H9 (cell line): ENCODE data around the gene CASQ2. TPM values are rescaled to one million over a fixed set of nuclear protein-coding genes. Genes with fewer than 3 reads are reported as not detected.

Source experiments
- DNase-seq: peaks from one replicate; pipeline ENCODE4 v3.0.0-alpha.2; 2017
- H2AFZ ChIP-seq: one replicate; pipeline ENCODE4 v1.6.1; 2013; ENCODE audit warnings: mild to moderate bottlenecking, low read length, control low read depth, moderate library complexity
- H2AK5ac ChIP-seq: 2 replicates; pipeline ENCODE4 v1.6.1; 2013; ENCODE audit warnings: low read length, control low read depth, mixed read lengths; ENCODE audit not compliant: insufficient read length
- H2BK120ac ChIP-seq: one replicate; pipeline ENCODE4 v1.6.1; 2013; ENCODE audit warnings: low read depth, mild to moderate bottlenecking, low read length, control low read depth, inconsistent platforms; ENCODE audit not compliant: poor library complexity, severe bottlenecking
- H2BK12ac ChIP-seq: 2 replicates; pipeline ENCODE4 v1.6.1; 2013; ENCODE audit warnings: low read length, control low read depth, mixed read lengths, low read depth; ENCODE audit not compliant: insufficient read length
- H2BK15ac ChIP-seq: 2 replicates; pipeline ENCODE4 v1.6.1; 2013; ENCODE audit warnings: low read depth, low read length, control low read depth
- H2BK20ac ChIP-seq: one replicate; pipeline ENCODE4 v1.6.1; 2013; ENCODE audit warnings: low read depth, mild to moderate bottlenecking, low read length, control low read depth, inconsistent platforms; ENCODE audit not compliant: poor library complexity, severe bottlenecking
- H2BK5ac ChIP-seq: 2 replicates; pipeline ENCODE4 v1.6.1; 2013; ENCODE audit warnings: low read length, control low read depth, mixed read lengths; ENCODE audit not compliant: insufficient read length
- H3K14ac ChIP-seq: 2 replicates; pipeline ENCODE4 v1.6.1; 2013; ENCODE audit warnings: low read length, control low read depth; ENCODE audit not compliant: insufficient read depth
- H3K18ac ChIP-seq: 2 replicates; pipeline ENCODE4 v1.6.1; 2013; ENCODE audit warnings: low read depth, mild to moderate bottlenecking, mixed read lengths, low read length, control low read depth; ENCODE audit not compliant: insufficient read length
- H3K23ac ChIP-seq: 2 replicates; pipeline ENCODE4 v1.6.1; 2013; ENCODE audit warnings: low read length, control low read depth, mixed read lengths, low read depth; ENCODE audit not compliant: insufficient read length
- H3K23me2 ChIP-seq: 2 replicates; pipeline ENCODE4 v1.6.1; 2013; ENCODE audit warnings: low read depth, mild to moderate bottlenecking, mixed read lengths, low read length, control low read depth; ENCODE audit not compliant: insufficient read length, poor library complexity, severe bottlenecking
- H3K27ac ChIP-seq: 2 replicates; pipeline ENCODE4 v1.5.1; 2013; ENCODE audit warnings: low read length, control low read depth, mixed read lengths, low read depth; ENCODE audit not compliant: insufficient read length
- H3K27me3 ChIP-seq: 2 replicates; pipeline ENCODE4 v1.6.1; 2013; ENCODE audit warnings: low read length, control low read depth, inconsistent platforms; ENCODE audit not compliant: insufficient read depth
- H3K4ac ChIP-seq: 2 replicates; pipeline ENCODE4 v1.6.1; 2013; ENCODE audit warnings: low read depth, mild to moderate bottlenecking, control low read depth, inconsistent platforms, low read length, moderate library complexity
- H3K4me1 ChIP-seq: 2 replicates; pipeline ENCODE4 v1.6.1; 2013; ENCODE audit warnings: low read length, control low read depth, inconsistent platforms; ENCODE audit not compliant: insufficient read depth
- H3K4me2 ChIP-seq: 2 replicates; pipeline ENCODE4 v1.6.1; 2013; ENCODE audit warnings: low read length, control low read depth, mixed read lengths; ENCODE audit not compliant: insufficient read length, insufficient read depth
- H3K56ac ChIP-seq: 2 replicates; pipeline ENCODE4 v1.6.1; 2013; ENCODE audit warnings: low read depth, mild to moderate bottlenecking, mixed read lengths, low read length, control low read depth; ENCODE audit not compliant: insufficient read length
- H3K79me1 ChIP-seq: 2 replicates; pipeline ENCODE4 v1.6.1; 2013; ENCODE audit warnings: low read depth, mild to moderate bottlenecking, moderate library complexity, low read length, control low read depth, inconsistent platforms; ENCODE audit not compliant: insufficient read depth, poor library complexity, severe bottlenecking
- H3K79me2 ChIP-seq: 2 replicates; pipeline ENCODE4 v1.6.1; 2013; ENCODE audit warnings: low read length, control low read depth, inconsistent platforms; ENCODE audit not compliant: insufficient read depth
- H3K9ac ChIP-seq: 2 replicates; pipeline ENCODE4 v1.6.1; 2013; ENCODE audit warnings: low read length, control low read depth, mixed read lengths; ENCODE audit not compliant: insufficient read length; ENCODE audit errors: extremely low read depth
- H3K9me3 ChIP-seq: one replicate; pipeline ENCODE4 v1.6.1; 2013; ENCODE audit warnings: low read depth, low read length, inconsistent platforms; ENCODE audit not compliant: control insufficient read depth
- H3T11ph ChIP-seq: one replicate; pipeline ENCODE4 v1.6.1; 2013; ENCODE audit warnings: mild to moderate bottlenecking, low read length, control low read depth, inconsistent platforms
- H4K20me1 ChIP-seq: one replicate; pipeline ENCODE4 v1.6.1; 2013; ENCODE audit not compliant: control insufficient read depth, insufficient read length, insufficient read depth
- H4K5ac ChIP-seq: 2 replicates; pipeline ENCODE4 v1.6.1; 2013; ENCODE audit warnings: low read depth, mild to moderate bottlenecking, mixed read lengths, low read length, control low read depth; ENCODE audit not compliant: insufficient read length
- H4K8ac ChIP-seq: replicated peaks from 2 replicates; pipeline ENCODE4 v1.6.1; 2013; ENCODE audit warnings: low read length, control low read depth, mixed read lengths, low read depth; ENCODE audit not compliant: insufficient read length
- H4K91ac ChIP-seq: 2 replicates; pipeline ENCODE4 v1.6.1; 2013; ENCODE audit warnings: low read depth, mild to moderate bottlenecking, moderate library complexity, mixed read lengths, low read length, control low read depth; ENCODE audit not compliant: insufficient read length
- H3K27ac Mint-ChIP-seq, 3 experiments: 2 replicates in 2 of 3; 3 replicates in 1 of 3; pipeline ENCODE4 v1.8.0; 2020 to 2021; ENCODE audit warnings: mixed read lengths in 3 of 3, mild to moderate bottlenecking in 1 of 3, moderate library complexity in 1 of 3
- H3K27me3 Mint-ChIP-seq: 2 replicates; pipeline ENCODE4 v1.8.0; 2021; ENCODE audit warnings: low read depth, mild to moderate bottlenecking, moderate library complexity, mixed read lengths
- H3K36me3 Mint-ChIP-seq, 3 experiments: 2 replicates in 2 of 3; 3 replicates in 1 of 3; pipeline ENCODE4 v1.8.0; 2020 to 2021; ENCODE audit warnings: low read depth in 3 of 3, mixed read lengths in 3 of 3; ENCODE audit not compliant: insufficient read depth in 1 of 3
- H3K4me1 Mint-ChIP-seq, 2 experiments: 2 replicates each; pipeline ENCODE4 v1.8.0; 2020; ENCODE audit warnings: mixed read lengths in 2 of 2
- H3K4me3 Mint-ChIP-seq, 2 experiments: 2 replicates in 1 of 2; 3 replicates in 1 of 2; pipeline ENCODE4 v1.8.0; 2020 to 2021; ENCODE audit warnings: mild to moderate bottlenecking in 2 of 2, mixed read lengths in 2 of 2, moderate library complexity in 1 of 2
- H3K9me3 Mint-ChIP-seq, 2 experiments: 2 replicates in 1 of 2; 3 replicates in 1 of 2; pipeline ENCODE4 v1.8.0; 2020; ENCODE audit warnings: mild to moderate bottlenecking in 2 of 2, mixed read lengths in 2 of 2, moderate library complexity in 1 of 2
- WGBS: extraction: QIAGEN DNeasy Blood & Tissue Kit; methylation state at CpG from one replicate; pipeline ENCODE4 v1.1.7; 2013; ENCODE audit warnings: missing lambda C conversion rate, low lambda C conversion rate, mixed read lengths; ENCODE audit not compliant: insufficient read length; ENCODE audit errors: extremely low coverage; 5-methylcytosine and 5-hydroxymethylcytosine counted together
- total RNA-seq: library from RNA; stranded (reverse); gene quantifications from 2 replicates; pipeline ENCODE4 v1.2.1, GENCODE V29; 2021
- TF ChIP-seq, protein P1 (sequence below): fragments of 200-600 bp; sonication (generic); conservative IDR thresholded peaks from 3 replicates; pipeline ENCODE4 v1.8.0; 2021; ENCODE audit warnings: antibody characterized with exemption, mild to moderate bottlenecking

CASQ2 gene
- total RNA-seq, 1 experiment from 2014 or later = not detected

DNA sequence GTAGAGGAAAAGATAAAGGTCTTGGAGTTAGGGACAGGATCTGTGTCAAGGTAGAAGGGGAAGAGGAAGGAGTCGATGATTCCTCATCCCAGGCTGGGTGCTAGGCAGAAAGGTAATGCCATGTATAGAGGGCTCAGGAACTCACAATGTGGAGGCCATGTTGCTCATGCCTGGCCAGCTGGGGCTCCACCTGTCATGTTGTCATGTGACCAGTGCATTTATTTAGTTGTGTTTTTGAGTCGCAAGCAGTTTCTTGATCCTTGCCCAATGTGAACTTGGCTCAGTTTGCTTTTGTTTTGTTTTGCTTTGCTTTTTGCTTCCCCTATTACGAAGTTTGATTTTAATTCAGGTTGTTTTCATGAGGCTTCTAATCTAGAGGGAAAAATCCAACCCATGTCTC, 5.7 kb downstream of the CASQ2 start:
- H3K14ac ChIP-seq = no peak overlapping the region
- no peaks in the 10 kb centered on the region for H3K27me3 ChIP-seq
- TF ChIP-seq, protein P1, sequence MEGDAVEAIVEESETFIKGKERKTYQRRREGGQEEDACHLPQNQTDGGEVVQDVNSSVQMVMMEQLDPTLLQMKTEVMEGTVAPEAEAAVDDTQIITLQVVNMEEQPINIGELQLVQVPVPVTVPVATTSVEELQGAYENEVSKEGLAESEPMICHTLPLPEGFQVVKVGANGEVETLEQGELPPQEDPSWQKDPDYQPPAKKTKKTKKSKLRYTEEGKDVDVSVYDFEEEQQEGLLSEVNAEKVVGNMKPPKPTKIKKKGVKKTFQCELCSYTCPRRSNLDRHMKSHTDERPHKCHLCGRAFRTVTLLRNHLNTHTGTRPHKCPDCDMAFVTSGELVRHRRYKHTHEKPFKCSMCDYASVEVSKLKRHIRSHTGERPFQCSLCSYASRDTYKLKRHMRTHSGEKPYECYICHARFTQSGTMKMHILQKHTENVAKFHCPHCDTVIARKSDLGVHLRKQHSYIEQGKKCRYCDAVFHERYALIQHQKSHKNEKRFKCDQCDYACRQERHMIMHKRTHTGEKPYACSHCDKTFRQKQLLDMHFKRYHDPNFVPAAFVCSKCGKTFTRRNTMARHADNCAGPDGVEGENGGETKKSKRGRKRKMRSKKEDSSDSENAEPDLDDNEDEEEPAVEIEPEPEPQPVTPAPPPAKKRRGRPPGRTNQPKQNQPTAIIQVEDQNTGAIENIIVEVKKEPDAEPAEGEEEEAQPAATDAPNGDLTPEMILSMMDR = no peak
- no peak overlapping the region for H3K56ac ChIP-seq
- no CpG with 5 or more reads among the region's 3 CpGs for WGBS
- DNase-seq = no peak
- H2AK5ac ChIP-seq = no peak overlapping the region
- no peak overlapping the region for H2BK15ac ChIP-seq
- no peak overlapping the region for H3K4me2 ChIP-seq
- Mint-ChIP-seq H3K27ac (no peak overlapping the region), H3K4me3 (no peak overlapping the region), H3K27me3 (peaks cover 4% of the 10 kb centered on the region; the same call in 1 of the 2 replicates), H3K9me3 (peaks cover 3 to 5% of the 10 kb centered on the region in 2 experiments; a peak in 4 of 5 replicates), H3K36me3 (no peaks in the 10 kb centered on the region; a peak in 1 of 7 replicates), H3K4me1 (peaks cover 4 to 5% of the 10 kb centered on the region in 2 experiments; a peak in 2 of 4 replicates)
- no peak overlapping the region for H3T11ph ChIP-seq
- H4K8ac ChIP-seq = no peak overlapping the region
- no peak overlapping the region for H3K27ac ChIP-seq
- no peaks in the 10 kb centered on the region for H3K79me2 ChIP-seq
- no peak overlapping the region for H2BK120ac ChIP-seq
- no peaks in the 10 kb centered on the region for H4K20me1 ChIP-seq
- H4K5ac ChIP-seq = no peak overlapping the region
- no peak overlapping the region for H2BK20ac ChIP-seq
- H2BK5ac ChIP-seq = no peak overlapping the region
- no peak overlapping the region for H2AFZ ChIP-seq
- no peaks in the 10 kb centered on the region for H3K9me3 ChIP-seq
- H3K23me2 ChIP-seq = no peaks in the 10 kb centered on the region
- H3K4me1 ChIP-seq = no peaks in the 10 kb centered on the region
- no peak overlapping the region for H3K18ac ChIP-seq
- no peak overlapping the region for H4K91ac ChIP-seq
- no peak overlapping the region for H3K23ac ChIP-seq
- H3K9ac ChIP-seq = no peak overlapping the region
- no peak overlapping the region for H3K4ac ChIP-seq
- H3K79me1 ChIP-seq = no peaks in the 10 kb centered on the region
- H2BK12ac ChIP-seq = no peak overlapping the region
